NT2/D1 (cell line): Measurements from ENCODE around the gene MAP7.

Source experiments
- YY1 ChIP-seq: IDR thresholded peaks from 2 replicates; pipeline ENCODE4 v1.6.1; 2011; ENCODE audit not compliant: insufficient read length, insufficient read depth
- ZNF274 ChIP-seq: IDR thresholded peaks from 2 replicates; pipeline ENCODE4 v1.6.1; 2011; ENCODE audit warnings: mild to moderate bottlenecking, low read depth, low read length

- no peak for TF ChIP-seq YY1
- no peak for TF ChIP-seq ZNF274
Observed at GRCh38 chr6:136345145-136345544, 205.1 kb downstream of the MAP7 start.
